GM10847 (cell line): ENCODE results near the gene OXTR.

Experiments used
- POLR2A ChIP-seq: IDR thresholded peaks from 2 replicates; pipeline ENCODE4 v1.6.1; 2011; ENCODE audit not compliant: insufficient read length; ENCODE audit errors: extremely low read depth

Gene OXTR

DNA sequence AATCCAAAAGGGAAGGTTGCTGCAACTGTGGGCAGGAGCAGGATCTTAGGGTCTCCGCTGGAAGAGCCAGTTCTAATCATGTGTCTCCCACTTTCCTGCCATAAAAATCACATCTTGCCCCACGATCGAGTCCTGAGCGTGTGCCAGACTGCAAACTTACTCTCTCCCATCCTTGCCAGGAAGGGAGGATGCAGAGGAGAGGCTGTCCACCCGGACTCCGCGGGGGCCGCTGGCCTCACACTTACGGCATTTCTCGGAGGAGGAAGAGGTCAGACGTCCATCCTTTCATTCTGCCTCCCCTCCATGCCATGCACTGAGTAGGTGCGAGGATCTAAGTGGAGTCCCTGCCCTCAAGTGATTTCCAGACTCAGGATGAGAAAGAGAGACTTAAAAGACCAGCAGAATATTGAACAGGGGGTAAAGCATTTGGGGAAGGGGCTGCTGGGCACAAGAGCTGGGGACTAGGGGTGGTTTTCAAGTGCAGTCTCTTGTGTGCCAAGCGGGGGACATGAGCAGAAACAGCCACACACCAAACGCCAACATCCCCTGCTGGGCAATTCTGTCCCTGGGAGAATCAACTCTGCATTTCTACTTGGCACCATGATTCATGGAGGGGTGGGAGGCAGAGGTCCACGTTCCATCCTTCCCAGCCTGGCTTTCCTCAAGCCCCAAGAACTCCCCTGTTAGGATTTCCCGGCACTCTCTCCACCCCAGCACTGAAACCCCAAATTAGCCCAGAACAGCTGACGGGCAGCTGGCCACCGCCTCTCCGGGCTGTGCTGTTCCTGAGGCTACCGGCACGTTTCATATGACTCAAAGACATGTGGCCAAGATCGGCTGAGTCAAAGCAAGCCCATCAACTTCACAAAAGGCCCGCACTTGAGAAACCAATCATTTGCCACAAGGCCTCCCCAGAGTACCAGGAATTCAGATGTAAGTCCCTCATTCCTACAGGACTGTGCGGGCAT lies 11.6 kb downstream of the OXTR start:
- TF ChIP-seq POLR2A: no peak

GRCh38 chr3:8756671-8757070 lies 12.7 kb downstream of the OXTR start:
- TF ChIP-seq POLR2A: no peak

DNA sequence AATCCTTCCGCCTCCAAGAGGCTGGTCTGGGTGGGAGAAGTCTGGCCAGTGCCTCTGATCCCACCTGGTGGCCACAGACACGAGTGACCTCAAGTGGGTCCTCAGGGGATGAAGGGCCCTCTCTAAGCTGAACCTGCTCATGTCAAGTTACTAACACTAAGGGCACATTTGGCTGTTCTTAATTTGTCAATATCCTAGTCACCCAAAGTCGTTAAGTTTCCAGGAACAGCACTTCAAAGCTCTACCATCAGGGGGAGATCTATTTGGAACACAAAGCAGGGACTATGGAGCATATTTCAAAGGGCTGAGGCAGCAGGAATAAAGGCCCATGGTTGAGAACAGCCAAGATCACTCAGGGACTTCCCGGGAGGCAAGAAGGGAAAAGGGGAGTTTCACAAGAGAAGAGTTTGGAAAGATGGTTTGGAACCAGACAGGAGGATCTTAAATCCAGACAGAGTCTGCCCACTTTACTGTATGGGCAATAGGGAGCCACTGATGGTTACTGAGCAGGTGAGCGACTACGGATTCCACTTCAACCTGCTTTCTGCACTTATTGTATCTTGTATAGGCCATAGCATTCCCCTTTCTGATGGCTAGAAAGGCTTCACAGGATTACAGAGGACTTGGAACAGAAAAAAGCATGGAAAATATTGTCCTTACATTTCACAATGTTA lies 13.7 kb downstream of the OXTR start:
- TF ChIP-seq POLR2A: no peak

DNA sequence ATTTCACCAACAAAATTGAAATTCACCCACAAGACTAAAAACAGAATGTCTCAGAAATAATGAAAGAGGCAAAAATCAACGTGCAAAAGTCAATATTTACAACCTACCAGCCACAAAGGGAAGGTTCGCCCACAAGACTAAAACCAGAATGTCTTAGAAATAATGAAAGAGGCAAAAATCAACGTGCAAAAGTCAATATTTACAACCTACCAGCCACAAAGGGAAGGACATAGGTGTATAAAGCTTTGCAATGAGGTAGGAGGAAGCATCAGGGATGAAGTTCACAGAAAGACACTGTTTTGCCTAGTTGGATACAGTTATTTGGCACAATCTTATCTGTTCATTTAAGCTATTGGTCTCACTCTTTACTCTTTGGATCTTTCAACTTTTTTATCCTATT lies 14.3 kb downstream of the OXTR start:
- no peak for TF ChIP-seq POLR2A

GRCh38 chr3:8752832-8753231 lies 16.6 kb downstream of the OXTR start:
- no peak for TF ChIP-seq POLR2A

DNA sequence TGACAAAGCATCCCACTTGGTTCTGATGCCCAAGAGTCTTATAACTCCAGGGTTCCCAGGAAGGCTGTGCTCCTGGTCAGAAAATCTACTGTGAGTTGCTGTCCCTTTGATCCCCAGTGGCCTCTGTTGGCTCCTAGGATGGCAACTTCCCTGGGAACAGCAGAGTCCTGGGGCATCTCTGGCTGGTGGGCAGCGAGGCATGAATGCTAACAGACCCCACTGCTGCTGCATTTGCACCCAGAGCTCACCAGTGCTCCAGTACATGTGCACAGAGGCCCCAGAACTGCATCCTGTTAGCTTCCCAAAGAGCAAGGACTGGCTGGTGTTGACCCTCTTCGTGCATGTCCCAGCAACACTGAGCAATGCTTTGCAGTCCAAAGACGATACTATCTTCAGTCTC lies 20.1 kb downstream of the OXTR start:
- TF ChIP-seq POLR2A: no peak

DNA sequence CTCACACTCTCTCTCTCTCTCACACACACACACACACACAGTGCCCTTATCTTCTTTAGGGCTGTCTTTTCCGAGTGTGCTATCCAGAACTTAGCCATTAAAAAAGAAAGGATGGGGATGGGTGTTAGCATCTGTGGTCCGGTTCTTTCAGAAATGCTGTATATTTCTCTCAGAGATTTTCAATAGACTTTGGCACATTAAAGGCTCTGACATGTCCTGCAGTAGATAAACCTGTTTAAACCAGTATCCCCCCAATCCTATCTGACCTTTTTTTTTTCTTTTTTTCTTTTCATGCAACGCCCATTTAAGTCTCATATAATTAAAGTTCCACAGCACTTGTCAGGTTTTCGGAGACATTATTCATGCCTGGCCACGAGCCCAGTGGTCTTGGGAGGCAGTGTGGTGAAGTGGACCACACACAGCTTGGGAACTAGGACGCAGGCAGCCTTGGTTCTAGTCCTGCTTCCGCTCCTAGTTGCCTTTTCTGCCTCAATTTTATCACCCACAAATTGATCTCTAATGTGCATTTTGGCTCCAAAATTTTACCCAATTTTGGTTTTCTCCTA lies 22.6 kb downstream of the OXTR start:
- no peak for TF ChIP-seq POLR2A

DNA sequence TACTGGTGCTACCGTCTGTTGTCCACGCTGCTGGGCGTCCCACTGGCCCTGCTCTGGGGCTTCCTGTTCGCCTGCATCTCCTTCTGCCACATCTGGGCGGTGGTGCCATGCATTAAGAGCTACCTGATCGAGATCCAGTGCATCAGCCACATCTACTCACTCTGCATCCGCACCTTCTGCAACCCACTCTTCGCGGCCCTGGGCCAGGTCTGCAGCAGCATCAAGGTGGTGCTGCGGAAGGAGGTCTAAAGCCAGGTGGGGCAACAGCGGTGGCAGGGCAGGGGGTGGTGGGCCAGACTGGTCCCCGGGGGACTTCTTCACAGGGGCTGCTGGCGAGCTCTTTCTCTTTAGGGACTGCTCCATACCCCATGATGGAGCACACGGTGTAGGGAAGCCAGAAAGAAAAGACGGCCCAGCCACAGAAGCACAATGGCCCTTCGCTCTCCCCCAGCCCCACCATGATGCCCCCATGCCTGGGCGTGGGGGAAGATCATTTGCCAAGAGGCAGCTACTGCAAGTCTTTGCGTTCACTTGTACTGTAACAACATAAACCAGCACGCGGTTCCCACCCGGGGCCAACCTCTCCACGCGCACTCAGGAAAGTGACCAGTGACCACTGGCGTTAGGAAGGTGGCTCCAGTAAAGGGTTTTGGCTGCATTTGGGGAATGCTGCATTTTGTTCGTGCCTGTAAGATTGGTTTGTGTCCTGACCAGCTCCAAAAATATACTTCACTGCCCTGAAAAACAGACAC lies 23.6 kb downstream of the OXTR start:
- no peak for TF ChIP-seq POLR2A

- no peak for TF ChIP-seq POLR2A
These were observed 25.5 kb downstream of the OXTR start for GRCh38 chr3:8743911-8744310.

DNA sequence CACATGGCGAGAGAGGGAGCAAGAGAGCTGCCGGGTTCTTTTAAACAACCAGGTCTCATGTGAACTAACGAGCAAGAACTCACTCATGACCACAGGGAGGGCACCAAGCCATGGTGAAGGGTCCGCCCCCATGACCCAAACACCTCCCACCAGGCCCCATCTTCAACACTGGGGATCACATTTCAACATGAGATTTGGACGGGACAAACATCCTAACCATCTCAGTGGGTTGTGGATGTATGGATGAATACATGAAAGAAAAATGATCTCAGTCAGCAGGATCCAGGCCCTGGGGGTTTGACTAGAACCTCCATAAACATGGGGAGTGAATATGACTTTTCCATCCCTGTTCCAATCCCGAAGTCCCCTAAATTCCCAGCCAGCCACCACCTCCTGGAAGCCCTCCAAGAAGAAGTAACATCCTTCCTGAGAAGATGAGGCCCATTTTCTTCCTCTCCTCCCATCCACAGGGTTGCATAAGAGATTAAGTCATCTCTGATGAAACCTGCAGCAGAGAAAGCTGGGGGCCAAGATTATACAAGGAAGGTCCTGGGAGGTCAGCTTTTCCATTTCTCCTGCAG lies 26.3 kb downstream of the OXTR start:
- TF ChIP-seq POLR2A: no peak

GRCh38 chr3:8741581-8742261 lies 27.7 kb downstream of the OXTR start:
- TF ChIP-seq POLR2A: no peak

DNA sequence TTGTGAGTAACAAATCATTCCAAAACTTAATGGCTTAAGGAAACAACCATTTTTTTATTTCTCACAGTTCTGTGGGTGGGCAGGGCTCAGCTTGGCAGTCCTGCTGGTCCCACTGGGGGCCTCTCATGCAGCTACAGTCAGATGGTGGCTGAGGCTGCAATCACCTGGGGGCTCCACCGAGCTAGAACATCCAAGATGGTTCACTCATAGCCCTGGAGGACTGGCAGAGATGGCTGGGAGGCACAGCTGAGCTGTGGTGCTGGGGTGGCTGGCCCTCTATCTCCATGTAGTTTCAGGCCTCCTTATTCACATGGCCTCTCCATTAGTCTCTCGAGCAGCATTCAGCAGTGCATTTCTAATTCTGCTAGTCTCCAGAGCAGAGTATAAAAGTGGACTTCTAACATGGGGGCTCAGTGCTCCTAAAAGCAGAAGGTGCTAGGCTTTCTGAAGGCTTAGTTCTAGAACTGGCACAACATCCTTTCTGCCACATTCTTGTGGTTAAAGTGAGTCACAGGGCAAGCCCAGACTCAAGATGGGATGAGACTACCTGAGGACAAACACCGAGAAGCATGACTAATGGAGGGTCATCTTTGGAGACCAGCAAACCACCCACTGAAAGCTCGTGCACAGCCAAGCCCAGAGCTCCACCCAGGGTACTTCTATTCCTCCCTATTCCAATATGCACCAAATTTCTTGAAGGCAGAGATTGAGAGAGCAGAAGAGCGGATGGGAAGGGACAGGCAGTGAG lies 29.5 kb downstream of the OXTR start:
- TF ChIP-seq POLR2A: no peak

DNA sequence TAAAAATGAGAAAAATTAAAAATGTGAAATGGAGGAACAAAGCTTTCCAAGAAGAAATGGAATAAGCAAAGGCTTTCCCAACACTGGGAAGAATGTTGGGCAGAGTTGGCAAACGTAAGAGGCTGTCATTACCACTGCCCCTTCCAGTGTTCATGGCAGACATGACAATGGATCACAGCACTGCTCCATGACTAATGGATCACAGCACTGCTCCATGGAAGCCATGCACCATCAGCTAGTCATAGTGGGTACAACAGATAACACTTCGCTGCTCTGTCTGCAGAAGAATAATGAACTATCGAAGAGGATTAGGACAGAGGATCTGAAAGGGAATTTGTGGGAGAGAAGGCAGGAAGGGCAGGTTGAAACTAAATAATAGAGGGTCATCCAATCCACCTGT lies 30.8 kb downstream of the OXTR start:
- no peak for TF ChIP-seq POLR2A

DNA sequence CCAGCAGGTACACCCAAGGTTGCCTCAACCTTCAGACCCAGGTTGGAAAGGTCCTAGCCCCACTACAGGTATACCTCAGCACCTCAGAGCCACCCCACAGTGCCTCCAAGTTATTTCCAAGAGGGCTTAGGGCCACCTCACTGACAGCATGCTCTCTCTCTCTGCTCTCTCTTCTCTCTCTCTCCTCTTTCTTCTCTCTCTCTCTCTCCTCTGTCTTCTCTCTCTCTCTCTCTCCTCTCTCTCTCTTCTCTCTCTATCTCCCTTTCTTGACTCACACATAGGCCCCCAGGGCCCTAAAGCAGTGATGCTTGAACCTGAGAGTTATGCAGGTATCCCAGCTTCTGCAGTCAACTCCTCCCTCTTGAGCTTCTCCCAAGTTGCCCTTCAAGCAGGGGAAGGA lies 31.6 kb downstream of the OXTR start:
- no peak for TF ChIP-seq POLR2A
